MM.1S (cell line): Measurements from ENCODE around the gene IRGQ.
"Not testable (repeated sequence)": the region's sequence is repeated elsewhere in the genome, so short reads cannot be mapped to it uniquely, and the experiment has no call there.

Experiments
- DNase-seq: peaks from one replicate; pipeline ENCODE4 v3.0.0-alpha.2; 2015
- H2AFZ ChIP-seq: fragments of 300-600 bp; sonication (generic); 2 replicates; pipeline ENCODE4 v1.6.0; 2016; ENCODE audit warnings: antibody characterized with exemption, low read length
- H3F3A ChIP-seq: fragments of 300-600 bp; sonication (generic); 2 replicates; pipeline ENCODE4 v1.6.1; 2016; ENCODE audit warnings: mild to moderate bottlenecking, antibody characterized with exemption, low read length, moderate library complexity, mixed read lengths; ENCODE audit not compliant: insufficient read depth
- H3K27ac ChIP-seq: fragments of 300-600 bp; sonication (generic); 2 replicates; pipeline ENCODE4 v1.5.1; 2016; ENCODE audit warnings: mild to moderate bottlenecking, low read length
- H3K27me3 ChIP-seq: fragments of 300-600 bp; sonication (generic); replicated peaks from 2 replicates; pipeline ENCODE4 v1.6.0; 2016; ENCODE audit warnings: low read length; ENCODE audit not compliant: insufficient read depth
- H3K36me3 ChIP-seq: fragments of 300-600 bp; sonication (generic); replicated peaks from 2 replicates; pipeline ENCODE4 v1.6.1; 2016; ENCODE audit warnings: mild to moderate bottlenecking, low read length, mixed read lengths; ENCODE audit not compliant: insufficient read depth
- H3K4me1 ChIP-seq: fragments of 300-600 bp; sonication (generic); 2 replicates; pipeline ENCODE4 v1.6.1; 2016; ENCODE audit warnings: low read length, mixed read lengths
- H3K4me2 ChIP-seq: fragments of 300-600 bp; sonication (generic); 2 replicates; pipeline ENCODE4 v1.6.0; 2016; ENCODE audit warnings: low read depth, low read length
- H3K4me3 ChIP-seq: fragments of 300-600 bp; sonication (generic); 2 replicates; pipeline ENCODE4 v1.5.1; 2016; ENCODE audit warnings: low read length, mixed read lengths
- H3K79me2 ChIP-seq: fragments of 300-600 bp; sonication (generic); 2 replicates; pipeline ENCODE4 v1.6.1; 2016; ENCODE audit warnings: mixed run types, low read length, mixed read lengths
- H3K9ac ChIP-seq: fragments of 300-600 bp; sonication (generic); 2 replicates; pipeline ENCODE4 v1.6.1; 2016; ENCODE audit warnings: low read length, mixed read lengths
- H3K9me2 ChIP-seq: fragments of 300-600 bp; sonication (generic); replicated peaks from 2 replicates; pipeline ENCODE4 v1.6.1; 2016; ENCODE audit warnings: mild to moderate bottlenecking, low read length, mixed read lengths; ENCODE audit not compliant: insufficient read depth
- H3K9me3 ChIP-seq: fragments of 300-600 bp; sonication (generic); replicated peaks from 2 replicates; pipeline ENCODE4 v1.6.1; 2016; ENCODE audit warnings: mild to moderate bottlenecking, low read length, mixed read lengths; ENCODE audit not compliant: insufficient read depth
- H4K20me1 ChIP-seq: fragments of 300-600 bp; sonication (generic); 2 replicates; pipeline ENCODE4 v1.6.1; 2016; ENCODE audit warnings: mild to moderate bottlenecking, low read length, moderate library complexity, mixed read lengths; ENCODE audit not compliant: insufficient read depth
- EZH2 ChIP-seq: fragments of 300-600 bp; sonication (generic); optimal IDR thresholded peaks from 2 replicates; pipeline ENCODE3; 2017; ENCODE audit warnings: low read depth, mild to moderate bottlenecking, antibody characterized with exemption, low read length, mixed read lengths
- EZH2phosphoT487 ChIP-seq: fragments of 300-600 bp; sonication (generic); IDR thresholded peaks from 2 replicates; pipeline ENCODE4 v1.6.1; 2018; ENCODE audit warnings: antibody characterized with exemption, low read length
- TF ChIP-seq, protein P1 (sequence below): fragments of 300-600 bp; sonication (generic); IDR thresholded peaks from 2 replicates; pipeline ENCODE4 v1.5.1; 2016; ENCODE audit warnings: antibody characterized with exemption, low read length, mixed read lengths

IRGQ gene

DNA sequence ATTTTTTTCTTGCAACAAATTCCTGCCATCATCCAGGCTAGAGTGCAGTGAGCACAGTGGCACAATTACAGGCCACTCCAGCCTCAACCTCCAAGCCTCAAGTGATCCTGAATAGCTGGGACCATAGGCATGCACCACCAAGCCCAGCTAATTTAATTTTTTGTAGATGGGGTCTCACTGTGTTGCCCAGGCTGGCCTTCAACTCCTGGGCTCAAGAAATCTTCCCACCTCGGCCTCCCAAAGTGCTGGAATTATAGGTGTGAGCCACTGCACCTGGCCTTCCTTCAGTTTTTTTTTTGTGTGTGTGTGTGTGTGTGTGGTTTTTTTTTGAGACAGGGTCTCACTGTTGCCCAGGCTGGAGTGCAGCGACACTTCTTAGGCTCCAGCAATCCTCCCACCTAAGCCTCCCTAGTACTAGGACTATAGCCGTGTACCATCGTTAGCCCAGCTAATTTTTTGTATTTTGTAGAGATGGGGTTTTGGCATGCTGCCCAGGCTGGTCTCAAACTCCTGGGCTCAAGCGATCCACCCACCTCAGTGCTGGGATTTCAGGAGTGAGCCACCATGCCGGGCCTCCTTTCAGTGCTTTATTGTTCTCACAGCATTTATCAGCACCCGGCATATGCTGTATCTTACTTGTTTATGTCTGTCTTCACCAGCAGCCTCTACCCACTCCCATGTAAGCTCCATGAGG lies 10.1 kb upstream of the IRGQ start:
- no peaks in the 10 kb centered on the region for H3F3A ChIP-seq
- no peak for DNase-seq
- H3K79me2 ChIP-seq = 0 out of 2 replicates have a peak, but pooled peaks cover 2% of the 10 kb centered on the region
- no peak overlapping the region for H3K27ac ChIP-seq
- no peaks in the 10 kb centered on the region for H3K9me2 ChIP-seq
- H3K4me3 ChIP-seq = no peak overlapping the region
- no peaks in the 10 kb centered on the region for H3K4me1 ChIP-seq
- no peak for TF ChIP-seq EZH2
- TF ChIP-seq, protein P1, sequence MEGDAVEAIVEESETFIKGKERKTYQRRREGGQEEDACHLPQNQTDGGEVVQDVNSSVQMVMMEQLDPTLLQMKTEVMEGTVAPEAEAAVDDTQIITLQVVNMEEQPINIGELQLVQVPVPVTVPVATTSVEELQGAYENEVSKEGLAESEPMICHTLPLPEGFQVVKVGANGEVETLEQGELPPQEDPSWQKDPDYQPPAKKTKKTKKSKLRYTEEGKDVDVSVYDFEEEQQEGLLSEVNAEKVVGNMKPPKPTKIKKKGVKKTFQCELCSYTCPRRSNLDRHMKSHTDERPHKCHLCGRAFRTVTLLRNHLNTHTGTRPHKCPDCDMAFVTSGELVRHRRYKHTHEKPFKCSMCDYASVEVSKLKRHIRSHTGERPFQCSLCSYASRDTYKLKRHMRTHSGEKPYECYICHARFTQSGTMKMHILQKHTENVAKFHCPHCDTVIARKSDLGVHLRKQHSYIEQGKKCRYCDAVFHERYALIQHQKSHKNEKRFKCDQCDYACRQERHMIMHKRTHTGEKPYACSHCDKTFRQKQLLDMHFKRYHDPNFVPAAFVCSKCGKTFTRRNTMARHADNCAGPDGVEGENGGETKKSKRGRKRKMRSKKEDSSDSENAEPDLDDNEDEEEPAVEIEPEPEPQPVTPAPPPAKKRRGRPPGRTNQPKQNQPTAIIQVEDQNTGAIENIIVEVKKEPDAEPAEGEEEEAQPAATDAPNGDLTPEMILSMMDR = no peak
- no peak for TF ChIP-seq EZH2phosphoT487
- no peaks in the 10 kb centered on the region for H3K9me3 ChIP-seq
- H2AFZ ChIP-seq = no peak overlapping the region
- no peak overlapping the region for H3K9ac ChIP-seq
- H4K20me1 ChIP-seq = no peaks in the 10 kb centered on the region
- no peaks in the 10 kb centered on the region for H3K27me3 ChIP-seq
- H3K36me3 ChIP-seq = no peaks in the 10 kb centered on the region
- no peak overlapping the region for H3K4me2 ChIP-seq

DNA sequence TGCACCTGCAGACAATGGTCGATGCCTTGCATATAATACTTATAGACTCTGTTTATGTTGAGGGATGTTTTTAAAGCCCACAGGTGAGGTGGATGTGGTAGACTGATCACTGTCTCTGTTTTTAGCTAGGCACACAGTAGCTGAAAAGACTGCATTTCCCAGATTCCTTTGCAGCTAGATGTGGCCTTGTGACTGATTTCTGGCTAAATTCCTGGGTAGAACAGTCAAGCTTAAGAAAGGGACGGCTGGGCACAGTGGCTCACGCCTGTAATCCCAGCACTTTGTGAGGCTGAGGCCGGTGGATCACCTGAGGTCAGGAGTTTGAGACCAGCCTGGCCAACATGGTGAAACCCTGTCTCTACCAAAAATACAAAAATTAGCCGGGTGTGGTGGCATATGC lies 4.4 kb upstream of the IRGQ start:
- H3K9me3 ChIP-seq, H3F3A ChIP-seq, H3K4me3 ChIP-seq, H3K36me3 ChIP-seq, DNase-seq, H2AFZ ChIP-seq, H3K27me3 ChIP-seq, H3K27ac ChIP-seq, H3K9ac ChIP-seq, H4K20me1 ChIP-seq, H3K4me2 ChIP-seq, H3K9me2 ChIP-seq: not testable (repeated sequence)
- peaks cover 11% of the 10 kb centered on the region for H3K4me1 ChIP-seq
- H3K79me2 ChIP-seq = peaks cover 37% of the 10 kb centered on the region

DNA sequence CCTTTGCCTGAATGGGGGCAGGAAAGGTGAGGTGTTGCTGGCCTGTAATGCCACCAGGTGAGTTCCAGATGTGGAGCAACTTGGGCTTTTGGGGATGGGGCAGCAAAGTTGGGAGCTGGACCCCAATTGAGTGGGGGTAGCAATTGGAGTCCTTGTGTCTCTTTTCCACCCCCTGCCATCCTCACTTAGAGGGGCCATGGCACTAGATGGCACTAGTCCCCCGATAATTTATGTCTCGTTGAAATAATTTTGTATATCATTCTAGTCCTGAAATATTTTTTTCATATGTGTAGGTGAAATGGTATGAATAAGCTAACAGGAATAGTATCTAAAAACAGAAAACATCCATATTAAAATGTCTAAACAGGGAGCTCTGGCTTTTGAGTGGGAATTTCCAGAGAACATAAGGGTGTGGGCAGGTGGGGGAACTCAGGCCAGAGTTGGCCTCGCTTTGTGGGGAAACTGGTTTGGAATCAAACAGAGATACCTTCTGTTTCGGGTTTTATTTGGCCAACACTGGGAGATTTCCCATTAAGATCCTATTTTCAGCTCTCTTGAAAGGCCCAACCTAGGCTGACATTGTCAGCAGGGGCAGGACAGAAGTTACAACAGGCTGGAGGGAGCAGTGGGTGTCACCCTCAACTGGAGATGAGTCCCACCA lies 3.8 kb upstream of the IRGQ start:
- no peaks in the 10 kb centered on the region for H3K36me3 ChIP-seq
- H3K27ac ChIP-seq = no peak overlapping the region
- TF ChIP-seq EZH2 = no peak
- TF ChIP-seq, protein P1 = no peak
- TF ChIP-seq EZH2phosphoT487 = no peak
- H3F3A ChIP-seq = peaks cover 7% of the 10 kb centered on the region; the same call in 1 of the 2 replicates
- H3K9me2 ChIP-seq = no peaks in the 10 kb centered on the region
- H3K79me2 ChIP-seq = peaks cover 43% of the 10 kb centered on the region
- no peaks in the 10 kb centered on the region for H3K27me3 ChIP-seq
- no peak for DNase-seq
- H3K4me1 ChIP-seq = peaks cover 11% of the 10 kb centered on the region
- H3K4me3 ChIP-seq = no peak overlapping the region
- no peak overlapping the region for H3K9ac ChIP-seq
- no peaks in the 10 kb centered on the region for H3K9me3 ChIP-seq
- H2AFZ ChIP-seq = no peak overlapping the region
- no peak overlapping the region for H3K4me2 ChIP-seq
- no peaks in the 10 kb centered on the region for H4K20me1 ChIP-seq
